HL-60 (cell line): ENCODE results near the gene PIK3CB.

ENCODE experiments used
- DNase-seq, 2 experiments: peaks; one replicate each; pipeline ENCODE4 v3.0.0-alpha.2; 2010 to 2020; ENCODE audit warnings: low read depth in 1 of 2, low spot score in 1 of 2
- H3K27ac ChIP-seq: fragments of 250-450 bp; sonication (Bioruptor Pico); replicated peaks from 2 replicates; pipeline ENCODE4 v1.5.1; 2020; ENCODE audit warnings: mild to moderate bottlenecking, moderate library complexity
- H3K27me3 ChIP-seq: fragments of 250-450 bp; sonication (Bioruptor Pico); 2 replicates; pipeline ENCODE4 v1.5.1; 2021; ENCODE audit warnings: mild to moderate bottlenecking, moderate library complexity; ENCODE audit not compliant: insufficient read depth, poor library complexity, severe bottlenecking
- H3K4me3 ChIP-seq: replicated peaks from 2 replicates; pipeline ENCODE4 v1.5.1; 2011; ENCODE audit warnings: mild to moderate bottlenecking, control low read depth, low read length; ENCODE audit not compliant: insufficient read depth
- GABPA ChIP-seq: IDR thresholded peaks from 2 replicates; pipeline ENCODE4 v1.6.1; 2012; ENCODE audit warnings: low read depth
- POLR2AphosphoS5 ChIP-seq: IDR thresholded peaks from 2 replicates; pipeline ENCODE4 v1.6.1; 2012; ENCODE audit warnings: low read depth
- SPI1 ChIP-seq: IDR thresholded peaks from 2 replicates; pipeline ENCODE4 v1.6.1; 2012; ENCODE audit warnings: low read depth, mild to moderate bottlenecking, borderline replicate concordance
- long read RNA-seq: library from polyadenylated mRNA; unstranded; transcript quantifications from one replicate; pipeline ENCODE4 v2.0.0, GENCODE V29; 2020
- TF ChIP-seq, protein P1 (sequence below): IDR thresholded peaks from one replicate; pipeline ENCODE4 v1.5.1; 2011; ENCODE audit warnings: low read length, control low read depth, inconsistent platforms; ENCODE audit not compliant: insufficient read depth
- TF ChIP-seq, protein P2 (sequence below): IDR thresholded peaks from 2 replicates; pipeline ENCODE4 v1.6.1; 2012; ENCODE audit warnings: low read depth; ENCODE audit not compliant: insufficient replicate concordance

PIK3CB gene
- long read RNA-seq, full-length matches to known transcripts = 3 of 27 reads
- long read RNA-seq, partial matches to known transcripts = 14 of 27 reads
- long read RNA-seq, other reads (novel, unspliced or antisense) = 10 of 27 reads

DNA sequence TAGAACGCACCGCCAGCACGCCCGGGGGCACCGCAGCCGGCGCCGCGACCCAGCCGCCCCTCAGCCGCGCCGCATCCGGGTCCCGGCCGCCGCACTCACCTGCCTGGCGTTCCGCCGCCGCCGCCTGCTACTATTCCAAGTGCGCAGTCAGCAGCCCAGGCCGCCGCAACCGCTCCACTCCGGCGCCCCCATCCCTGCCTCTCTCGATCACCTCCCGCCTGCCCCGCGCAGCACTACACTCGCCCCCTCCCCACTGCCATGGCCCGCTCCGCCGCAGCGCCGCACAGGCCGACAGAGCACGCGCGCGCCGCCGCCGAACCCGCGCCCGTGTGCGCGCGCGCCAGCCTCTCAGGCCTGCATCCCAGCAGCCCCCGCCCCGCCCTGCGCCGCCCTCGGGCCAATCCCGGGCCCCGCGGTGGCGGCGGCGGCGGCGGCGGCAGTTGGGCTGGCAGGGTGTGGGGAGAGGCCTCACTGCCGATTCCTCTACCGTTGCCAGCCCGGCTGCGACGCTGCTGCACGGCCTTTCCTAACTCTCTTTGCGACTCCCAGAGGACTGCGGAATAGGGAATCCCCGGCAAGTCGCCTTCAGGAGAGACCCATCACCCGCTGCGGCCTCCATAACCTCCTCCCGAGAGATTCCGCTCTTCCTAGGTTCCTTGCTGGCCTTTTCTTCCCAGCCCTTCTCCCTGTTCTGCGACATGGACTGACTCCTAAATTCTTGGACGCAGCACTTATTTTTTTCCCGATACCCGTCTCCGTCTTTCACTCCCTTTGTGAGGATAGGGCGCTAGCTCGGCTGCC is at the start of gene PIK3CB:
PIK3CB (minus strand) TSS at position 333 of the 801 bp plus-strand sequence. CDS start 75,585 bp downstream, outside the sequence.
- TF ChIP-seq, protein P1, sequence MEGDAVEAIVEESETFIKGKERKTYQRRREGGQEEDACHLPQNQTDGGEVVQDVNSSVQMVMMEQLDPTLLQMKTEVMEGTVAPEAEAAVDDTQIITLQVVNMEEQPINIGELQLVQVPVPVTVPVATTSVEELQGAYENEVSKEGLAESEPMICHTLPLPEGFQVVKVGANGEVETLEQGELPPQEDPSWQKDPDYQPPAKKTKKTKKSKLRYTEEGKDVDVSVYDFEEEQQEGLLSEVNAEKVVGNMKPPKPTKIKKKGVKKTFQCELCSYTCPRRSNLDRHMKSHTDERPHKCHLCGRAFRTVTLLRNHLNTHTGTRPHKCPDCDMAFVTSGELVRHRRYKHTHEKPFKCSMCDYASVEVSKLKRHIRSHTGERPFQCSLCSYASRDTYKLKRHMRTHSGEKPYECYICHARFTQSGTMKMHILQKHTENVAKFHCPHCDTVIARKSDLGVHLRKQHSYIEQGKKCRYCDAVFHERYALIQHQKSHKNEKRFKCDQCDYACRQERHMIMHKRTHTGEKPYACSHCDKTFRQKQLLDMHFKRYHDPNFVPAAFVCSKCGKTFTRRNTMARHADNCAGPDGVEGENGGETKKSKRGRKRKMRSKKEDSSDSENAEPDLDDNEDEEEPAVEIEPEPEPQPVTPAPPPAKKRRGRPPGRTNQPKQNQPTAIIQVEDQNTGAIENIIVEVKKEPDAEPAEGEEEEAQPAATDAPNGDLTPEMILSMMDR = no peak
- TF ChIP-seq POLR2AphosphoS5 = peak; percentile 89
- TF ChIP-seq GABPA = no peak
- TF ChIP-seq, protein P2, sequence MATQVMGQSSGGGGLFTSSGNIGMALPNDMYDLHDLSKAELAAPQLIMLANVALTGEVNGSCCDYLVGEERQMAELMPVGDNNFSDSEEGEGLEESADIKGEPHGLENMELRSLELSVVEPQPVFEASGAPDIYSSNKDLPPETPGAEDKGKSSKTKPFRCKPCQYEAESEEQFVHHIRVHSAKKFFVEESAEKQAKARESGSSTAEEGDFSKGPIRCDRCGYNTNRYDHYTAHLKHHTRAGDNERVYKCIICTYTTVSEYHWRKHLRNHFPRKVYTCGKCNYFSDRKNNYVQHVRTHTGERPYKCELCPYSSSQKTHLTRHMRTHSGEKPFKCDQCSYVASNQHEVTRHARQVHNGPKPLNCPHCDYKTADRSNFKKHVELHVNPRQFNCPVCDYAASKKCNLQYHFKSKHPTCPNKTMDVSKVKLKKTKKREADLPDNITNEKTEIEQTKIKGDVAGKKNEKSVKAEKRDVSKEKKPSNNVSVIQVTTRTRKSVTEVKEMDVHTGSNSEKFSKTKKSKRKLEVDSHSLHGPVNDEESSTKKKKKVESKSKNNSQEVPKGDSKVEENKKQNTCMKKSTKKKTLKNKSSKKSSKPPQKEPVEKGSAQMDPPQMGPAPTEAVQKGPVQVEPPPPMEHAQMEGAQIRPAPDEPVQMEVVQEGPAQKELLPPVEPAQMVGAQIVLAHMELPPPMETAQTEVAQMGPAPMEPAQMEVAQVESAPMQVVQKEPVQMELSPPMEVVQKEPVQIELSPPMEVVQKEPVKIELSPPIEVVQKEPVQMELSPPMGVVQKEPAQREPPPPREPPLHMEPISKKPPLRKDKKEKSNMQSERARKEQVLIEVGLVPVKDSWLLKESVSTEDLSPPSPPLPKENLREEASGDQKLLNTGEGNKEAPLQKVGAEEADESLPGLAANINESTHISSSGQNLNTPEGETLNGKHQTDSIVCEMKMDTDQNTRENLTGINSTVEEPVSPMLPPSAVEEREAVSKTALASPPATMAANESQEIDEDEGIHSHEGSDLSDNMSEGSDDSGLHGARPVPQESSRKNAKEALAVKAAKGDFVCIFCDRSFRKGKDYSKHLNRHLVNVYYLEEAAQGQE = peak; percentile 37
- peak; percentile 52 to 91 for DNase-seq
- Histone ChIP-seq H3K4me3 (peak within 1 kb of the TSS; percentile 91), H3K27ac (peak within 1 kb of the TSS; percentile 93), H3K27me3 (no peaks in the 10 kb centered on the region)

DNA sequence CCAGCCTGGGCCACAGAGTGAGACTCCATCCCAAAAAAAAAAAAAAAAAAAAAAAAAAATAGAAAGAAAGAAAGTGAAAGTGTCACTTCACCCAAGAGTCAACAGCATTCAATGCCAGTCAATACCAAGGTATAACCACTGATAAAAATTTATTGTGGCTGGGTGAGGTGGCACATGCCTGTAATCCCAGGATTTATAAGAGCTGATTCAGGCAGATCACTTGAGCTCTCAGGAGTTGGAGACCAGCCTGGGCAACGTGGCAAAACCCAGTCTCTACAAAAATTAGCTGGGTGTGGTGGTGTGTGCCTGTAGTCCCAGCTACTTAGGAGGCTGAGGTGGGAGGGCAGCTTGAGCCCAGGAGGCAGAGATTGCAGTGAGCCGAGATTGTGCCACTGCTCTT is 46.5 kb upstream of the PIK3CB start:
- TF ChIP-seq POLR2AphosphoS5 (no peak), GABPA (no peak)
- TF ChIP-seq, protein P2 = no peak
- TF ChIP-seq, protein P1 = no peak
- no peak overlapping the region for H3K27ac ChIP-seq
- no peak for DNase-seq

DNA sequence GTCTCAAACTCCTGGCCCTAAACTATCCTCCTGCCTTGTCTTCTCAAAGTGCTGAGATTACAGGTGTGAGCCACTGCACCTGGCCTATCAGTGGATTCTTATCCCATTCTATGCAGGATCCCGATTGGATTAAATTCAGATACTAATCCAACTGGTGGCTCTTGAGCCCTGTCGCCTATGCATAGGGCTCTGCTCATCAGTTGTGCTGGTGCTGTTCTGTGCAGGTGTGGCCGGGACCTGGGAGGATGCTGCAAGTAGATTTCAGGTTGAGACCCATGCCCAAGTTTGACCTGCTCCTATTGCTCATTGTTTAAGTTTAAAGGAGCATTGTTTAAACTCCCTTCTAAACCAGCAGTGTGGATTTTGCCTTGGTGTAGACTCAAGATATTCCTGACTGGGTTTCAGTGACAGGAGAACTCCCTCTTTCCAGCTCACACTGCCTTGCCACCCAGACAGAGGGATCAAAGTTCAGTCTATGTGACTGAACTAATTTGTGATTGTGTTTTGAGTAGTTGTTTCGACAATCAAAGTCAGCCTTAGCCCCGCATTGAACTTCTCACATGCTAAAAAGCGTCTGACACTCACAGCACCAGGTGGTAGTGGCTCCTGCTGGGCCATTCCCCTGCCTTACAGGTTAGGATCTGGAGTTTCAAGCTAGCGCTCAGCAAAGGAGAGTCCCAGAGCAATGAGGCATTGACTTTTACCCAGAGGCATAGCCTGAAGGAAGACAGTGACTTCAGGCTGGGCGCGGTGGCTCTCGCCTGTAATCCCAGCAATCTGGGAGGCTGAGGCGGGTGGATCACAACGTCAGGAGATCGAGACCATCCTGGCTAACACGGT is 45.0 kb upstream of the PIK3CB start:
- Histone ChIP-seq H3K4me3 (no peak overlapping the region), H3K27me3 (no peaks in the 10 kb centered on the region), H3K27ac (no peak overlapping the region)
- no peak for DNase-seq
- no peak for TF ChIP-seq SPI1
- TF ChIP-seq GABPA = no peak
- TF ChIP-seq, protein P2 = no peak
- TF ChIP-seq, protein P1 = no peak
- TF ChIP-seq POLR2AphosphoS5 = no peak

More for the DNA sequence above, 46.5 kb upstream of the PIK3CB start:
- no peak overlapping the region for H3K4me3 ChIP-seq
- no peaks in the 10 kb centered on the region for H3K27me3 ChIP-seq
